OCI-LY1 (cell line): Measurements from ENCODE around the gene DCAKD.

Source experiments
- H2AFZ ChIP-seq: fragments of 200-600 bp; sonication (generic), shearing (Covaris generic); 2 replicates; pipeline ENCODE4 v1.6.0; 2014; ENCODE audit warnings: antibody characterized with exemption, mild to moderate bottlenecking, low read length
- H3F3A ChIP-seq: fragments of 200-600 bp; sonication (generic), shearing (Covaris generic); 2 replicates; pipeline ENCODE4 v1.6.0; 2014; ENCODE audit warnings: mild to moderate bottlenecking, antibody characterized with exemption, low read length, moderate library complexity; ENCODE audit not compliant: insufficient read depth
- H3K27ac ChIP-seq: fragments of 200-600 bp; sonication (generic); 2 replicates; pipeline ENCODE4 v1.5.1; 2014; ENCODE audit warnings: low read length, mixed run types, mild to moderate bottlenecking, low read depth; ENCODE audit not compliant: poor library complexity, severe bottlenecking
- H3K27me3 ChIP-seq: fragments of 200-600 bp; sonication (generic); 2 replicates; pipeline ENCODE4 v1.6.0; 2014; ENCODE audit warnings: antibody characterized with exemption, mild to moderate bottlenecking, low read length, moderate library complexity; ENCODE audit not compliant: insufficient read depth
- H3K36me3 ChIP-seq: fragments of 200-600 bp; sonication (generic); 2 replicates; pipeline ENCODE4 v1.6.1; 2014; ENCODE audit warnings: mild to moderate bottlenecking, antibody characterized with exemption, low read length, moderate library complexity, mixed read lengths; ENCODE audit not compliant: insufficient read depth
- H3K4me1 ChIP-seq: fragments of 200-600 bp; sonication (generic); 2 replicates; pipeline ENCODE4 v1.5.1; 2014; ENCODE audit warnings: mild to moderate bottlenecking, low read length, moderate library complexity; ENCODE audit not compliant: insufficient read depth, severe bottlenecking
- H3K4me2 ChIP-seq: fragments of 200-600 bp; sonication (generic), shearing (Covaris generic); 2 replicates; pipeline ENCODE4 v1.6.1; 2014; ENCODE audit warnings: low read length
- H3K4me3 ChIP-seq: fragments of 200-600 bp; sonication (generic); 2 replicates; pipeline ENCODE4 v1.5.1; 2014; ENCODE audit warnings: low read length, low read depth, mild to moderate bottlenecking, mixed read lengths; ENCODE audit not compliant: poor library complexity, severe bottlenecking
- H3K79me2 ChIP-seq: fragments of 200-600 bp; shearing (Covaris generic); 2 replicates; pipeline ENCODE4 v1.6.1; 2016; ENCODE audit warnings: mixed run types, low read length, mixed read lengths; ENCODE audit not compliant: insufficient read depth
- H3K9ac ChIP-seq: fragments of 200-600 bp; sonication (generic), shearing (Covaris generic); 2 replicates; pipeline ENCODE4 v1.6.1; 2014; ENCODE audit warnings: mild to moderate bottlenecking, low read length, mixed read lengths
- H3K9me2 ChIP-seq: fragments of 200-600 bp; sonication (generic), shearing (Covaris generic); 2 replicates; pipeline ENCODE4 v1.6.1; 2014; ENCODE audit warnings: low read depth, mild to moderate bottlenecking, low read length, mixed read lengths
- H3K9me3 ChIP-seq: fragments of 200-600 bp; shearing (Covaris generic); 2 replicates; pipeline ENCODE4 v1.6.1; 2014; ENCODE audit warnings: low read length, mixed read lengths
- H4K20me1 ChIP-seq: fragments of 200-600 bp; sonication (generic), shearing (Covaris generic); 2 replicates; pipeline ENCODE4 v1.6.0; 2016; ENCODE audit warnings: mild to moderate bottlenecking, low read length; ENCODE audit not compliant: insufficient read depth
- EZH2 ChIP-seq: fragments of 200-600 bp; sonication (generic), shearing (Covaris generic); IDR thresholded peaks from 2 replicates; pipeline ENCODE4 v1.8.0; 2017; ENCODE audit warnings: borderline replicate concordance, mixed run types, mild to moderate bottlenecking, antibody characterized with exemption, low read length, moderate library complexity, mixed read lengths
- TF ChIP-seq, protein P1 (sequence below): fragments of 200-600 bp; sonication (generic), shearing (Covaris generic); IDR thresholded peaks from 2 replicates; pipeline ENCODE4 v1.5.1; 2017; ENCODE audit warnings: mild to moderate bottlenecking, antibody characterized with exemption, low read length, moderate library complexity, mixed read lengths

The DCAKD gene

GRCh38 chr17:44983563-44983962, 67.9 kb downstream of the DCAKD start:
- TF ChIP-seq, protein P1, sequence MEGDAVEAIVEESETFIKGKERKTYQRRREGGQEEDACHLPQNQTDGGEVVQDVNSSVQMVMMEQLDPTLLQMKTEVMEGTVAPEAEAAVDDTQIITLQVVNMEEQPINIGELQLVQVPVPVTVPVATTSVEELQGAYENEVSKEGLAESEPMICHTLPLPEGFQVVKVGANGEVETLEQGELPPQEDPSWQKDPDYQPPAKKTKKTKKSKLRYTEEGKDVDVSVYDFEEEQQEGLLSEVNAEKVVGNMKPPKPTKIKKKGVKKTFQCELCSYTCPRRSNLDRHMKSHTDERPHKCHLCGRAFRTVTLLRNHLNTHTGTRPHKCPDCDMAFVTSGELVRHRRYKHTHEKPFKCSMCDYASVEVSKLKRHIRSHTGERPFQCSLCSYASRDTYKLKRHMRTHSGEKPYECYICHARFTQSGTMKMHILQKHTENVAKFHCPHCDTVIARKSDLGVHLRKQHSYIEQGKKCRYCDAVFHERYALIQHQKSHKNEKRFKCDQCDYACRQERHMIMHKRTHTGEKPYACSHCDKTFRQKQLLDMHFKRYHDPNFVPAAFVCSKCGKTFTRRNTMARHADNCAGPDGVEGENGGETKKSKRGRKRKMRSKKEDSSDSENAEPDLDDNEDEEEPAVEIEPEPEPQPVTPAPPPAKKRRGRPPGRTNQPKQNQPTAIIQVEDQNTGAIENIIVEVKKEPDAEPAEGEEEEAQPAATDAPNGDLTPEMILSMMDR = no peak
- no peaks in the 10 kb centered on the region for H3K9me2 ChIP-seq
- no peak overlapping the region for H3K4me3 ChIP-seq
- no peaks in the 10 kb centered on the region for H3K36me3 ChIP-seq
- H3K4me2 ChIP-seq = no peak overlapping the region
- no peak overlapping the region for H3K9ac ChIP-seq
- H3K27ac ChIP-seq = no peak overlapping the region
- no peaks in the 10 kb centered on the region for H4K20me1 ChIP-seq
- H3K9me3 ChIP-seq = no peaks in the 10 kb centered on the region
- H3K79me2 ChIP-seq = no peaks in the 10 kb centered on the region
- no peak overlapping the region for H2AFZ ChIP-seq
- peaks cover 9% of the 10 kb centered on the region; the same call in 1 of the 2 replicates for H3K27me3 ChIP-seq
- H3K4me1 ChIP-seq = peaks cover 9% of the 10 kb centered on the region
- no peaks in the 10 kb centered on the region for H3F3A ChIP-seq

GRCh38 chr17:44982113-44982702, 69.2 kb downstream of the DCAKD start:
- H3K9ac ChIP-seq = no peak overlapping the region
- H3F3A ChIP-seq = no peaks in the 10 kb centered on the region
- H4K20me1 ChIP-seq = no peaks in the 10 kb centered on the region
- no peak overlapping the region for H3K4me2 ChIP-seq
- H3K79me2 ChIP-seq = no peaks in the 10 kb centered on the region
- no peak overlapping the region for H3K27ac ChIP-seq
- peaks cover 21% of the 10 kb centered on the region for H3K27me3 ChIP-seq
- H3K4me1 ChIP-seq = peaks cover under 1% of the 10 kb centered on the region
- no peak overlapping the region for H2AFZ ChIP-seq
- H3K36me3 ChIP-seq = no peaks in the 10 kb centered on the region
- H3K4me3 ChIP-seq = no peak overlapping the region
- no peaks in the 10 kb centered on the region for H3K9me3 ChIP-seq
- no peaks in the 10 kb centered on the region for H3K9me2 ChIP-seq
- no peak for TF ChIP-seq EZH2
- TF ChIP-seq, protein P1 = no peak

GRCh38 chr17:44981221-44981968, 70.0 kb downstream of the DCAKD start:
- H3K9me2 ChIP-seq = no peaks in the 10 kb centered on the region
- no peak for TF ChIP-seq EZH2
- TF ChIP-seq, protein P1 = no peak
- H3F3A ChIP-seq = no peaks in the 10 kb centered on the region
- H4K20me1 ChIP-seq = no peaks in the 10 kb centered on the region
- H3K27me3 ChIP-seq = peaks cover 21% of the 10 kb centered on the region
- no peaks in the 10 kb centered on the region for H3K9me3 ChIP-seq
- no peaks in the 10 kb centered on the region for H3K4me1 ChIP-seq
- H3K4me3 ChIP-seq = no peak overlapping the region
- H3K36me3 ChIP-seq = no peaks in the 10 kb centered on the region
- no peak overlapping the region for H3K4me2 ChIP-seq
- no peak overlapping the region for H2AFZ ChIP-seq
- H3K9ac ChIP-seq = no peak overlapping the region
- no peaks in the 10 kb centered on the region for H3K79me2 ChIP-seq
- no peak overlapping the region for H3K27ac ChIP-seq
